Activated naive CD4-positive, alpha-beta T cell (primary cell): ENCODE data around the gene SLC48A1.
A peak's percentile ranks its signal among the peaks of the same experiment; 100 is the strongest.
"Not testable (repeated sequence)": the region's sequence is repeated elsewhere in the genome, so short reads cannot be mapped to it uniquely, and the experiment has no call there.

Experiments used
- DNase-seq, 4 experiments: peaks; one replicate each; lab custom pipeline; 2025; lab: John Stamatoyannopoulos, UW

The SLC48A1 gene

DNA sequence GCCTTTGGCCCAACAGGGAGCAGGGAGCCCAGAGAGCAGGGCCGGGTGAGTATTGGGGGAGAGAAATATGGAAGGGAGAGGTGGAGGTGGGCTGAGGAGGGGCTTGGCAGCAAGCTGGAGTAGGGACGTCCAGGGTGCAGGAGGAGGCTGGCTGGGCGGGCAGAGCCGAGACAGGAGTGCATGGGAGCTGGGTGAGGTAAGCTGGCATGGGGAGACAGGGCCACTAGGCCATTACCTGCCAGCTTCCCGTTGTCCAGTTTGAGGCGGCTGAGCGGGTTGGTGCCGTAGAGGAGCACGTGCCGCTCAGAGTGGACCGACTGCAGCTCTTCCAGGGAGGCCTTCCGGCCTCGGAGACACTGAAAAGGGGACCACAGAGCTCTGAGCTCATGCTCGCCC lies 18.3 kb downstream of the SLC48A1 start:
- no peak for DNase-seq

DNA sequence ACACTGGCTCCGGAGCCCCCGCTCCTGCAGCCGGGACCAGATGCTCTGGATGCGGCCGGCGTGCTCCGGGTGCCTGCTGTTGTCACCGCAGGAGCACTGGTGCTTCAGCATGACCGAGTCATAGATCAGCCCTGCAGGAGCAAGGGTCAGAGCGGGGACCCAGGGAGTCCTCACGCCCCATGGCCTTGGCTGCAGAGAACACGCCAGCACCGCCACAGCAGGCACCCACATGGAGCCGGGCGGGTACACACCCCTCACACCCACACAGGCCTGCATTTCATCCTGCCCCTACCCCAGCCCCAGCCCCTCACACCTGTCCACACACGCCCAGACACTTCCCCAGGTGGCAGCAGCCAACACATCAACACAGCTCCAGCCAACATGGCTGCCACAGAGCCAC lies 18.8 kb downstream of the SLC48A1 start:
- no peak for DNase-seq

DNA sequence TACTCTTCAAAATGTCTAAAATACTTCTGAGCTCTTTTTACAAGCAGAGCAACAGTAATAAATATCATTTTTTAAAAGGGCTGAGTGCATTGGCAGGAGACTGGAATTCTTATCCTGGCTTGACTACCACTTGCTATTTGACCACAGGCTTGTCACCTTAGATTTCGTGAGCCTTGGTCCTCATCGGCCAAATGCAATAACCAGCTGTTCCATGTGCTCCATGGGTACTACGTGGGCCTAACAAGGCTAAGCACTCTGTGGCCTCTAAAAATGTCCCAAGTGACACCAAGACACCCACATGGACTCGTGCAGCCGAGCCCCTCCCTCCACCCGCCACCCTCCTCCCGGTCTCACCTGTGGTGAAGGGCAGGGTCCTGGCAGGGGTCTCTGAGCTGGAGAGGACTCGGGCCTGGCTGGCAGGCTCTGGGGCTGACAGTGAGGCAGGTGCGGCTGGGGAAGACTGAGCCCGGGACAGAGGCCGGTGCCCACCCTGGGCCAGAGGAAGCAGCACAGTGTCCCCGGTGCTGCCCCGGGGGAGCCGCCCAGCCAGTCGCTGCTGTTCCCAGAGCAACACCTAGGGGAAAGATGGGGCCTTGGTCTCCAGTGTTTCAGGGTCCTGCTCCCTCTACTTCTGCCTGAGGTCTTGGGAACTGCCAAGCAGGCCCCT lies 20.1 kb downstream of the SLC48A1 start:
- DNase-seq: no peak

DNA sequence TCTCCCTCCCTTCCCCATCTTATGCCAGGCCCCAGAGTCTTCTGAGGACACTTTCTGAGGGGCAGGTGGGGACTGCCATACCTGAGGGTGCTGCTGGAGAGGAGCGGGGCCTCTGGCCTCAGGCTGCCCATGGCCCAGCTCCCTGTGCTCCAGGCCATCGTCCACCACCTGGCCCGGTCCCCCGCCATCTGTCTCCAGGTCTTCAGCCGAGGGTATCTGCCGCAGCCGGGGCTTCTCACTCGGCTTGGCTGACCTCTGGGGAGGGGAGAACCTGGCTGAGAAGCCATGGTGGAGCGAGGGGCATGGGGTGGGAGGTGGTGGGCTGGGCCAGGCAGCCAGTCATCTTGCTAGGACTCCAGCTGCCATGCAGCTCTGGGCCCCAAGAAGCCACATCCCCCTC lies 21.6 kb downstream of the SLC48A1 start:
- DNase-seq: no peak

DNA sequence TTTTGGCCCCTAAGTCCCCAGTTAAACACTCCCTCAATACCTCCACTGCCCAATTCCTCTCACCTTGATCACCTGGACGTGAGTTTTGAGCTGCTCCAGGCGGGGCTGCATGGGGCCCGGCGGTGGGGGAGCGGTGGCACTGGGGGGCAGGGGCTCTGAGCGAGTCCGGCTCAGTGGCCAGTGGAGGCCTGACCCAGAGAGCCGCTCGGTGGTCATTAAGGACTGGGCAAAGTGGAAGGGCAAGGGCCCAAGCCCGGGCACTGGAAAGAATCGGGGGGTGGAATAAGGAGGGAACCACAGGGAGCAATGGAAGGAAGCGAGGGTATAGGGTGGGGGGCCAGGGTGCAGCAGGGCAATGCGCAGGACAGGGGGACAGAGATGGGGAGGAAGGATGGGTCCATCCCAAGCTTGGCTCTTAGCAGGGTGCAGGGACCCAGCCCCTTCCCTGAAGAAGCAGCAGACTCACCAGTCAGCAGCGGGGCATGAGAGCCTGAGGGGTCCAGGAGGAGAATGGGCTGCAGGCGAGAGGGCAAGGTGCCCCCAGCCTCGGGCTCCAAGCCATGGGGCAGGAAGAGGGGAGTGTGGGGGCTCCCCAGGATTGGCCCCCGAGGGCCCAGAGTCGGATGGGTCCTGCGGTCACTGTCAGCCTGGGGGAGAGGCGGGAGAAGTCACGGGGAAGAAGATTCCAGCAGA lies 22.2 kb downstream of the SLC48A1 start:
- DNase-seq: no peak

DNA sequence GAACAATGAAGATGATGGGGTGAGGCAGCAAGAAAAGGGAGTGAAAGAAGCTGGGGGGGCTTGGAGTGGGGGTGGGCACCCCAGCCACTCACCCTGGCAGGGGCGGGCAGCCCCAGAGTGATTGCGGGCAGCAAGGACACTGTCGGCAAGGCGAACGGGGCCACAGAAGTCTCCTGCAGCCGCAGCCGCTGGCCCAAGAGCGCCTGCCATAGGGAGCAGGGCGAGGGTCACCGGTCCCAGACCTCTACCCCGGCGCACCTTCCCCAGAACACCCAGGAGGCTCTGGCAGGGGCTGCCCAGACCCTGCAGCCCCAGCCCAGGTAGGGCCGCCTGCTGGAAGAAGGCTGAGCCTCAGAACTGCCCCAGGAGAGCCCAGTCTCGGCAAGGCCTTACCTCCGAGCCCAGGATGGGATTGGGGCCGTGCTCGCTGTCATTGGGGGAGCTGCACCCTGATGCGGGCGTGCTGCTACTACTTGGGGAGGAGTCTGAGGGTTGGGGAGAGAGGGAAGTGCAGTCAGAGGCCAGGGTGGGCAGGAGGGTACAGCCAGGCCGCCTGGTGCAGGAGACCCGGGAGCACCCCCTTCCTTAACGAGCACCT lies 22.9 kb downstream of the SLC48A1 start:
- DNase-seq: no peak

DNA sequence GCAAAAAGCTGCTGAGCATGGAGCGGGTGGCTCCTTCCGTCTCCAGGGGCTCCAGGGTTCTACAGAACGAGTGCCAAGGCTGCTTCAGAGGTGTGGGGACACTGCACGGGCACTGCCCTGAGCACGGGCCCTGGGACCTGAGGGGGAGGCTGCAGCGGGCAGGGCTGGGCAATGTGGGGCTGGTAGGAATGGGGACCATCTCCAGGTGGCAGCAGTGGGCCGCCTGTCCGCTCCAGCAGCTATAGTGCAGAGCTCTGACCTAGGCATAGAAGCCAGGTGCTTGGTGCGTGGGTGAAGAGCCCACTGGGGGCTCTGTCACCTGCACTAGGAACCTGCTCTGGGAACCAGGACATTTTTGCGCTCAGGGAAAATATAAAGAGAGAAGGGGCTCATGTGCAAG lies 24.4 kb downstream of the SLC48A1 start:
- DNase-seq: peak in 1 of 4 experiments; percentile 38

DNA sequence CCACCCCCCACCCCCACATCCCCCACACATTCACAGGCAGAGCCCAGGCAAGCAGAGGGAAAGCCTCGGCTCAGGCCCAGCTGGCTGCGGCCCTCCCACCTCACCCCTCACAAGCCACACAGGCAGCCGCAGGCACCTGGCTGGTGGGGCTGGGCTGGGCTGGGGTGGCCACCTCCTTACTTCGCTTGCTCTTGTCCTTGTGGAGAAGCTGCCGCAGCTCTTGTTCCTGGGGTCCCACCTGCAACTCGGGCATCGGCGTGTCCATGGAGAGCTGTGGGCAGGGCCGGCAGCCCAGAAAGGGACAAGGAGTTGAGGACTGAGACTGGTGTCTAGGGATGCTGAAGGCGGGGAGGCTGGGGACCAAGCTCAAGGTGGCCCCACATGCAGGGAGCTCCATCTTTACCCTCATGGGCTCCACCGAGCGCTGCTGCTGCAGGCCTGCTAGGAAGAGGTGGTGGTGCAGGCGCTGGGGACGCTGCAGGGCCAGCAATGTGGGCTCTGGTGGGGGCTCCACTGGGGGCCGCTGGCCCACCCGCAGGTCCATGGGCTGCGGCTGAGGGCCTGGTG lies 25.4 kb downstream of the SLC48A1 start:
- no peak for DNase-seq

DNA sequence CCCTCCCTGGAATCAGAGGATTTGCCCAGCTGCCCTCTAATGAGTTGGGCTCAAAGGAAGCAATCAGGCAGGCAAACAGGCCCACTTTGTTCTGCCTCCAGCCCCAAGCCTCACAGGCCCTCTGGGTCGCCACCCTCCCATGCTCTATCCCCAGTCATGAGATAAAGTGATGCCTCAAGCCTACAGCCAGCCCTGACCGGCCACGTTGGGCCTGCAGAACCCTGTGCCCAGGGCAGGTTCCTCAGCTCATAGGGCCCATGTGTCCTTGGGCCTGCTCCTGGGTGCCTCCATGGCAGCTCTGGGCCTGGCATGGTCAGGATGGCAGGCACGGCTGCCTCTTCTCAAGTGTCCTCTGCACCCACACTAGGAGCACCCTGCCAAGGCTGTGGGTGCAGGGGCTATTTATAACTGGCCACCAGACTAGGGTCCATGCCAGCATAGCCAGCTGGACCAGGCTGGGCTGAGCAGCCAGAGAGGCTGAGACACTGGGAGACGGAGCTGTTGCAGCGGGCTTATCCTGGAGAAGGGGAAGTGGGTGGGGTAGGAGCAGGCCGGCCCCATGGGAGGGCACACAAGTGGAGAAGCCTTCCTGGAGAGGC lies 26.4 kb downstream of the SLC48A1 start:
- DNase-seq: no peak

DNA sequence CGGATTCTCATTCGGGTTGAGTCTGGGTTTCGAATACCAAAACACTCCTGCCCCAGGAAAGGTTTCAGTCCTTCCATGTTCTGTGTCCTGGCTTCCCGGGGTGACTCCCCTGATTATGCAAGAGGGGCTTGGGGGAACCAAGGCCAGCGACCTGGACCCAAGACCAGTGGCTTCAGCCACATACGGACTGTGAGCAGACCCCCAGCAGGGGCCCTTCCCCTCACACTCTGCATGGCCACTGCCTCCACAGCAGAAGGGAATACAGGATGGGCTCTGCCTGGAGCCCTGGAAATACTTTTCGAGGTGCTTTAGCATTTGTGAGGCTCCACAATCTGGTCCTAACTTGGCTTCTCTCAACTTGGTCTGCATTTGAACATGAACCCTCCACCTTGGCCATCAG lies 27.5 kb downstream of the SLC48A1 start:
- no peak for DNase-seq

DNA sequence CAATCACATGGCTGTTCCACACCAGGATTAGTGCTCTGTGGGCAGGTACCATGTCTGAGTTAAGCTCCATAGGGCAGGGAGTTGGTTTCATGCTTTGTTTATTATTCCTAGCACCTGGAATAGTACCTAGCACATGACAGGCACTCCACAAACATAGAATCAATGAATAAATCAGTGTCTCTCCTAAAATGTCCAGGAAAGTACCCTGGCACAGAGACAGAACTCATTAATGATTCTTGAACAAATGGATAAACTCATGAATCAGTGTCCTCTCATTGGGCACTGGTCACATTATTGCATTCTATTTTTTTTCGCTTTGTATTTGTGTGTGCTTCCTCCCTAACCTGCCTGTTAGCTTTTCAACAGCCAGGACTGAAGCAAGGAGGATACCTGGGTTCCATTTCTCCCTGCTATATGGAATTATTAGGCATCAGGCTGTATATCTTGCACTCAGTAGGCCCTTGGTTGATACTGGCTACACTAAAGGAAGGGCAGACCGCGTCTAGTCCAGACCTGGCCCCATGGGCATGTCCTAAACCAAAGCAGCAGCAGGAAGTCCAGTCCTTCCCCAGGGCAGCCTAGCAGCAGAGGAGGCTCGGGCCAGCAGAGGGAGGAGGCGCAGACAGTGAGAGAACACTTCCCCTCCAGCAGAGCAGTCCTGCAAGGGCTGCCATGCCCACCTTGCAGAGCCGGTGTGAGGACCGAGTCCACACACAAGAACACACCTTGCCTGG lies 28.3 kb downstream of the SLC48A1 start:
- DNase-seq: no peak

DNA sequence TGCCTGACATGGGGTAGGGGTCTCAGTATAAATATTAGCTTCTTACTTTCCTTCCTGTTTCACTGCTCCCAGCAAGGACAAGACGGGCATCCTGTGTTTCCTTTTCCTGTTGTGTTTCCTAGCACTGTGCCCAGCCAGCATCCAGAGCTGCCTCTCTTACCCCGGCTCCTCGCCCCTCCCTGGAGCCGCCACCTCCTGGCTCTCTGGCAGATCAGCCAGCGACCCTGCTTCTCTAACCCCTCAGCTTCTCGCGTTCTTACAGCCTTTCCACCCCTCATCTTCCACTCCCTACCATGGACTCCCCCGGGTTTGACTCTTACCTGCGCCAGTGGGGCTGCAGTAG lies 28.8 kb downstream of the SLC48A1 start:
- no peak for DNase-seq

DNA sequence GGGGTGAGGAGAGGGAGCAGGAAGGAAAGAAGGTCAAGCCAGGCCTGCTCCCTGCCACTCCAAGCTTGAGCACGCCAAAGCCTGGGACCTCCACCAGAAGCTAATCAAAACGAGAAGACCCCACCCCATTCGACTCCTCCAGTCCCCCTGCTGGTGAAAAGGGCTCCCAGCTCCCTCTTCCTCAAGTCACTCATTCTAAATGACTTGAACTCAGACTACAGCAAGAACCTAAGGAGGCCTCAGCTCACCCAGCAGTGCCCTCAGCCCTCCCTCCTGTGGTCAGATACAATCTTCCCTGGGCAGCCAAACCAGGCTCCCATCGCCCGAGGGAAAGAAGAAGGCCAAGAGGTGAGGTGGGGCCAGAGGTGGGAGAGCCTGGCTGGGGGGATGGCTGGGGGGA lies 29.3 kb downstream of the SLC48A1 start:
- no peak for DNase-seq

DNA sequence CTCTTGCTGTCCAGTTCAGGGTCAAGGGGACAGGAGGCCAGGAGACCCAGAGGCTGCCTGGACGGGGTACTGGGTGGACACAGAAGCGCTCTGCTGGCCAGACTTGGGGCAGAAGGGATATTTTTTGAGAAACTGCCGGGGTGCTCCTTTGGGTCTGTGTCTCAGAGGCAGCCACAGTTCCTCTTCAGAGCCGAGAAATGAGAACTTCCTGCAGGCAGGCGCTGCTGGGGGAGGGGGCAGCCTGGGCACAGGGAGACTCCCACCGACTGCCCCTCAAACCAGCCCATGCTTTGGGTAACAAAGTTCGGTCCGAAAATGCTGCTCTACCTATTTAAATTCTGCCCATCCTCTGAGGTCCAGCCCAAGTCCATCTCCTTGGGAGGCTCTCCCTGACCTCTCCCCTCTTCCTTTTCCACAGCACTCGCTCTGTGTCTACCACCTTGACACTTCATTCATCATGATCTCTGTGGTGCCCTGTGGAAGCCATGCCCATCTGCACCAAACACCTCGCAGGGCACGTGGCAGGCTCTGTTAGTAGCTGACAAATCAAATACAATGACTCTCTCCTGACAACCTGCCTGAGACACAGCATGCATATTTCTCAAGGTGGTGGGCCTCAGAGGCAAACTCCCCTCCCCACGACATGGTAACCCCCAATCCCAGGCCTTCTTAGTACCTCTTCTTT lies 30.3 kb downstream of the SLC48A1 start:
- no peak for DNase-seq

DNA sequence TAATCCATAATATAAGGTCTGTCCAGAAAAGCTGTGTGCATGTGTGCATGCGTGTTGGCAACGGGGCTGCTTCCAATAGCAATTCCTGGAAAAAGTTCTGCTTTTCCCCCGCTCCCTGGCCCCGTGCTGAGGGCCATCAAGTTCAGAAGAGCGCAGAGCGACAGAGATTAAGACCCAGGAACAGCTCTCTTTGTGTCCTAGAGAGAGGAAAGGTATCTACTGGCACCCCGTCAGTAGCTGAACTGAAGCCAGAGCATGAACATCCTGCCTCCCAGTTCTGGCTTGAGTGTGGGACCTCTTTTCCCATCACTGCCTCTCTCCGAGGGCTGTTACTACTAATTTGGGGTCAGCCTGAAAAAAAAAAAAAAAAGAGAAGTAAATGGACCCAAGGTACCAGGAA lies 31.1 kb downstream of the SLC48A1 start:
- no peak for DNase-seq

DNA sequence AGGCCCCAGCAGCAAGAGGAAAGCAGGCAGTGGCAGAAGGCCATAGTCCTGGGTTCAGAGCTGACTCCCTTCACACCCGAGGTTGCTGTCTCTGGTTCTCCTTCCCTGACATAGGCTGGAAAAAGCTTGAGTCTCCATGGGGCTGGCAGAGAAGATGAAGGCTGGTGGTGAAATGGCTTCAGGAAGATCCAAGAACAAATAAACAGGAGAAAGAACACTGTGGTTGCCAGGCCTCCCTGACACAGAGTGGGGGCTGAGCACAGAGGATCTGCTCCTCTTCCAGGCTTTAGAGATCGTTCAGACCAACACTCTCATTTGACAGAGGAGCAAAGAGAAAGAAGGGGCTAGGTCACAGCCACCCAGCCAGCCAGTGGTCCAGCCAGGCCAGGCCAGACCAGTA lies 32.4 kb downstream of the SLC48A1 start:
- no peak for DNase-seq

DNA sequence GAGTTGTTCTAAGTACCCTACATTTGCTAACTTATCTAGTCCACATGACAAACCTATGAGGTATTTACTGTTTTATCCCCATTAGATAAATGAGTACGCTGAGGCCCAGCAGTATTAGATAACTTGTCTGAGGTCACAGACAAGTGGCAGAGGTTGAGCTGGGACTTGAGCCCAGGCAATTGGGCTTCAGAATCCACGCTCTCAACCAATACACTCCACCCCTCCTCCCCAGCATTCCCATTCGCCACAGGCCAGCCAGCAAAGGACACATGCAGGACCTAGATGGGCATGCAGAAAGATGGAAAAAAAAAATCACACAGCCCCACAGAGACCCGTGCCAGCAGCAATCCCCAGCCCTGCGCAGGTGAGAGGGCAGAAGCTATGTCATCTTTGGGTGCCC lies 34.3 kb downstream of the SLC48A1 start:
- no peak for DNase-seq

DNA sequence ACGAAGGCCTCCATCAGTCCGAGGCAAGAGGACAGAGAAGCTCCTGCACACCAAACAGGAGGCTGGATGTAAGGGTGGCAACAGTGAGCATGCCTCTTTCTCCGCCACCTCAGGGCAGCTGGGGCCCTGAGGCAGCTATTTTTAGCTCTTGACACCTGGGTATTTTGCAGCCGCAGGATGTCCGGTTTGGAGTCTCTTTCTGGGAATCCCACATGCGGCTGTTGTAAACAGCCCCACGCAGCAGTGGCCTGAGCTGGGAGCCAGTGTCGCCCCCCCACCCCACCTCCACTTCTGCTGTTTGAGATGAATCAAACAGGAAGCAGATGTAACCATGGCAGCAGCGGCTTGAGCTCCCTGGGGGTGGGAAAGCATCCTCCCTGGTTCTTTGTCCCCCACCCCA lies 35.0 kb downstream of the SLC48A1 start:
- peak in 3 of 4 experiments; percentile 30 to 62 (median 59) for DNase-seq

DNA sequence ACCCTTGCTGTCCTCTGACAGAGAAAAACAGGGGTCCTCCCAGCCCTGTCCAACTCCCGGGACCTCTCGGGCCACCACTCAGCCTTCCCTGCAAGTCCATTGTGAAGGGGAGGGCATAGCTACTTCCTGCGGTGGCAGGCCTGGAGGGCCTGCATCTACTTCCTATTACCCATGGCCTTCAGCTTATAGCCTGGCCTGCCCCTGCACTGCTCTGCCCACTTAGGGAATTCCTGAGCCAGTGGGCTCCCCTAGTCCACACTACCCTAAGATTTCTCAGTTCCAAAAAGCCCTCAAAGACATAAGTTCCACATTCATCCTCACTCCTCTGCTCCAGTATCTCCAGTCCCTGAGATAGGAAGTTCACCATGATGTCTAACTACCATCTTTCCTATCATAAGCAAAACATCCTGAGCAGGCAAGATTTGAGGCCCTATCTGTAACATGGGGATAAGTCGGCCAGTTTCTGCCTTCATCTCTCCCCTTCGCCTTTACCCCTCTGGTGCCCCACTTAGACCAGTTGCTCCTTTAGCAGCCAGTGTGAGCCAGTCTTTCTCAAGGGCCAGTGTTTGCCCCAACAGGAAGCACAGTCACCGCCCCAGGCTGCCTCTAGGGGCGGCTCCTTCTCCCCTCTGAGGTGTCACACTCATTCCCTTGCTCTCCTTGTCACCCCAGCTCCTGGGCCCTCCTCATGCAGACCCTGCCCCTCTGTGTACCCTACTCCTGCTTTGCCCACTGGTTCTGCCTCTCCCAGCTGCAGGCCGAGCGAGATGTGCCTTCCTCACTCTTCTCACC lies 35.7 kb downstream of the SLC48A1 start:
- DNase-seq: peak in 1 of 4 experiments; percentile 17

DNA sequence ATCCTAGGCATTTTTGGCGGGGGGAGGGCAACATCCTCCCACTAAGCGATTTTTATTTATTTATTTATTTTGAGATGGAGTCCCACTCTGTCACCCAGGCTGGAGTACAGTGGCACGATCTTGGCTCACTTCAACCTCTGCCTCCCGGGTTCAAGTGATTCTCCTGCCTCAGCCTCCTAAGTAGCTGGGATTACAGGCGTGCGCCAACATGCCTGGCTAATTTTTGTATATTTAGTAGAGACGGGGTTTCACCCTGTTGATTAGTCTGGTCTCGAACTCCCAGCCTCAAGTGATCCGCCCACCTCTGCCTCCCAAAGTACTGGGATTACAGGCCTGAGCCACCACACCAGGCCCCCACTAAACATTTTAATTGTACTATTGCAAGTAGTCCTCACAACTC lies 36.5 kb downstream of the SLC48A1 start:
- DNase-seq: not testable (repeated sequence)

DNA sequence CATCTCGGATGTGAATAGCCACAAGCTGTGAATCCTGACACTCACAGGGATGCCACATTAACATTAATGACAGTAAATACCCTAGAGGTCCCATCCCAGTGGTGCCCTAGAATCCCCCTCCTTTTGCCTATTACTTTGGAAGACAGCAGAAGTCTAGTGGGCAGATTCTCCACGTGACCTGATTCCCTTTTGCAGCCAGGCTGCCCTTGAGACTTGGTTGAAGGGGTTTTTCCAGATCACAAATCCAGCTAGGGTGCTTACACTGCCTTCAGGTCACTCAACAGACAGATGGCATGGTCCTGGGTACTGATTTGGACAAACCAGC lies 38.0 kb downstream of the SLC48A1 start:
- DNase-seq: no peak
